Breast epithelium (tissue), 3 donors: Measurements from ENCODE around the gene CXCL12.

Source experiments
- CTCF ChIP-seq, 3 donors: fragments of 450-650 bp; IDR thresholded peaks; one replicate each; pipeline ENCODE4 v1.5.1; 2016 to 2017; ENCODE audit warnings: antibody characterized with exemption in 3 of 3, mild to moderate bottlenecking in 3 of 3, moderate library complexity in 3 of 3
- POLR2A ChIP-seq: fragments of 450-650 bp; IDR thresholded peaks from one replicate; pipeline ENCODE4 v1.6.1; 2016; ENCODE audit warnings: antibody characterized with exemption, mild to moderate bottlenecking, moderate library complexity
- POLR2AphosphoS5 ChIP-seq, 3 donors: sonication (generic); formaldehyde crosslinking; IDR thresholded peaks; one replicate each; pipeline ENCODE4 v1.6.1; 2017; ENCODE audit warnings: antibody characterized with exemption in 3 of 3

- TF ChIP-seq CTCF (IDR thresholded peaks at IDR 0.05) (no peak), POLR2AphosphoS5 (IDR thresholded peaks at IDR 0.05) (no peak), POLR2A (no peak)
Measured at GRCh38 chr10:44394696-44395381, 9.9 kb upstream of the CXCL12 start.
